HepG2 (cell line): ENCODE results near the gene DMGDH. TPM values are rescaled to one million over a fixed set of nuclear protein-coding genes. Genes with fewer than 3 reads are reported as not detected.

ENCODE experiments used
- ATAC-seq: fragments of 200-7000 bp; cut with Tn5 transposase; 3 replicates; pipeline ENCODE4 v1.9.1; 2020; ENCODE audit warnings: mild to moderate bottlenecking, moderate library complexity
- BruUV-seq: library from RNA; stranded (reverse); fragments of 400-500 nt; replicated peaks from 2 replicates; lab custom pipeline; 2021; lab: Mats Ljungman, UMichigan
- CTCF ChIA-PET: fragments of 300-600 bp; formaldehyde crosslinking; extraction: SDS; loops from one replicate; lab custom pipeline; 2021; ENCODE audit warnings: low total read pairs, inconsistent platforms, low intra/inter-chr PET ratio; lab: Yijun Ruan, JAX
- POLR2A ChIA-PET: fragments of 350-600 bp; sonication (Branson Sonifier 250); formaldehyde crosslinking; loops from one replicate; lab custom pipeline; 2020; ENCODE audit warnings: antibody characterized with exemption, inconsistent platforms; lab: Yijun Ruan, JAX
- DNase-seq: peaks from one replicate; pipeline ENCODE4 v3.0.0-alpha.2; 2015; ENCODE audit warnings: low spot score
- FAIRE-seq: peaks from 3 replicates; lab custom pipeline; 2011; peaks lifted over from hg19 to GRCh38; lab: Jason Lieb, UNC
- H2AFZ ChIP-seq: one replicate; pipeline ENCODE4 v1.6.1; 2011; ENCODE audit warnings: low read length, inconsistent platforms
- H3K27ac ChIP-seq: fragments of 300-600 bp; 3 replicates; pipeline ENCODE4 v1.8.0; 2011; ENCODE audit warnings: mixed run types, mild to moderate bottlenecking, mixed read lengths, low read length, inconsistent platforms; ENCODE audit not compliant: insufficient read depth; ENCODE audit errors: extremely low read length
- H3K27me3 ChIP-seq, 2 experiments: fragments of 200-600 bp in 1 of 2; 2 replicates in 1 of 2; 3 replicates in 1 of 2; pipeline versions ENCODE4 v1.6.0 to v1.8.0; 2011; ENCODE audit warnings: low read length in 2 of 2, mild to moderate bottlenecking in 2 of 2, moderate library complexity in 2 of 2, inconsistent platforms in 1 of 2; ENCODE audit not compliant: insufficient read depth in 2 of 2, control insufficient read depth in 1 of 2
- H3K36me3 ChIP-seq, 2 experiments: fragments of 200-600 bp in 1 of 2; replicated peaks in 1 of 2; 2 replicates in 1 of 2; 3 replicates in 1 of 2; pipeline versions ENCODE4 v1.5.1 to v1.8.0; 2011; ENCODE audit warnings: low read length in 2 of 2, inconsistent platforms in 1 of 2; ENCODE audit not compliant: insufficient read depth in 2 of 2, control insufficient read depth in 1 of 2
- H3K4me1 ChIP-seq: 2 replicates; pipeline ENCODE4 v1.5.1; 2012; ENCODE audit warnings: low read length, inconsistent platforms; ENCODE audit not compliant: insufficient read depth
- H3K4me2 ChIP-seq: 2 replicates; pipeline ENCODE4 v1.6.0; 2011; ENCODE audit warnings: low read depth, low read length, inconsistent platforms
- H3K4me3 ChIP-seq, 3 experiments: fragments of 200-600 bp in 1 of 3; sonication (generic), shearing (Covaris generic) in 1 of 3; replicated peaks in 1 of 3; 2 replicates each; pipeline ENCODE4 v1.5.1; 2011 to 2016; ENCODE audit warnings: low read length in 3 of 3, inconsistent platforms in 2 of 3, low read depth in 2 of 3, mild to moderate bottlenecking in 2 of 3, control low read depth in 1 of 3, mixed read lengths in 1 of 3; ENCODE audit not compliant: insufficient read depth in 1 of 3
- H3K79me2 ChIP-seq: one replicate; pipeline ENCODE4 v1.6.1; 2011; ENCODE audit warnings: low read length, inconsistent platforms; ENCODE audit not compliant: insufficient read depth
- H3K9ac ChIP-seq: 2 replicates; pipeline ENCODE4 v1.6.0; 2011; ENCODE audit warnings: mild to moderate bottlenecking, low read depth, low read length, inconsistent platforms; ENCODE audit not compliant: insufficient read depth
- H3K9me3 ChIP-seq: 2 replicates; pipeline ENCODE4 v1.5.1; 2012; ENCODE audit warnings: mild to moderate bottlenecking, low read length
- H4K20me1 ChIP-seq: 2 replicates; pipeline ENCODE4 v1.6.0; 2011; ENCODE audit warnings: inconsistent platforms, mild to moderate bottlenecking, low read length, moderate library complexity; ENCODE audit not compliant: insufficient read depth
- BCLAF1 ChIP-seq: fragments of 450-650 bp; IDR thresholded peaks from 2 replicates; pipeline ENCODE4 v1.6.1; 2017; ENCODE audit warnings: mild to moderate bottlenecking
- FIP1L1 ChIP-seq: fragments of 200-400 bp; formaldehyde crosslinking; IDR thresholded peaks from 2 replicates; pipeline ENCODE4 v1.6.1; 2018; ENCODE audit warnings: low read depth, mild to moderate bottlenecking, low read length, moderate library complexity, borderline replicate concordance; ENCODE audit not compliant: insufficient read depth
- JDP2 ChIP-seq: sonication (generic); formaldehyde crosslinking; IDR thresholded peaks from 2 replicates; pipeline ENCODE4 v1.8.1; 2022; ENCODE audit warnings: missing genetic modification reagents, borderline replicate concordance
- KLF13 ChIP-seq: sonication (generic); formaldehyde crosslinking; IDR thresholded peaks from 2 replicates; pipeline ENCODE4 v1.4.0; 2020; ENCODE audit warnings: mild to moderate bottlenecking, missing genetic modification reagents
- NAIF1 ChIP-seq: sonication (generic); formaldehyde crosslinking; IDR thresholded peaks from 2 replicates; pipeline ENCODE4 v1.5.0; 2020; ENCODE audit warnings: mild to moderate bottlenecking, missing genetic modification reagents, borderline replicate concordance
- NR3C1 ChIP-seq: sonication (generic); formaldehyde crosslinking; IDR thresholded peaks from 2 replicates; pipeline ENCODE4 v1.4.0; 2020; ENCODE audit warnings: missing genetic modification reagents
- RAD21 ChIP-seq: fragments of 450-650 bp; formaldehyde crosslinking; IDR thresholded peaks from 2 replicates; pipeline ENCODE4 v1.5.0; 2020; ENCODE audit warnings: mild to moderate bottlenecking
- SNAPC2 ChIP-seq: sonication (generic); formaldehyde crosslinking; IDR thresholded peaks from 2 replicates; pipeline ENCODE4 v1.8.1; 2022; ENCODE audit warnings: mild to moderate bottlenecking, missing genetic modification reagents
- ZNF510 ChIP-seq: sonication (generic); formaldehyde crosslinking; IDR thresholded peaks from 2 replicates; pipeline ENCODE4 v1.4.0; 2020; ENCODE audit warnings: low read depth, mild to moderate bottlenecking, missing genetic modification reagents
- ZNF570 ChIP-seq: sonication (generic); formaldehyde crosslinking; IDR thresholded peaks from 2 replicates; pipeline ENCODE4 v1.4.0; 2020; ENCODE audit warnings: mild to moderate bottlenecking, missing genetic modification reagents, borderline replicate concordance
- ZNF691 ChIP-seq: sonication (generic); formaldehyde crosslinking; IDR thresholded peaks from 2 replicates; pipeline ENCODE4 v1.4.0; 2020; ENCODE audit warnings: missing genetic modification reagents, low read depth, mild to moderate bottlenecking, borderline replicate concordance
- ZNF709 ChIP-seq: sonication (generic); formaldehyde crosslinking; IDR thresholded peaks from 2 replicates; pipeline ENCODE4 v1.5.0; 2020; ENCODE audit warnings: mild to moderate bottlenecking, missing genetic modification reagents
- ZNF770 ChIP-seq: sonication (generic); formaldehyde crosslinking; IDR thresholded peaks from 2 replicates; pipeline ENCODE4 v1.5.0; 2020; ENCODE audit warnings: mild to moderate bottlenecking, missing genetic modification reagents
- ZNF776 ChIP-seq: sonication (generic); formaldehyde crosslinking; IDR thresholded peaks from 2 replicates; pipeline ENCODE4 v1.4.0; 2020; ENCODE audit warnings: mild to moderate bottlenecking, missing genetic modification reagents
- ZNF780A ChIP-seq: sonication (generic); formaldehyde crosslinking; IDR thresholded peaks from 2 replicates; pipeline ENCODE4 v1.8.0; 2022; ENCODE audit warnings: mild to moderate bottlenecking, missing genetic modification reagents, moderate library complexity
- WGBS: methylation state at CpG from one replicate; pipeline ENCODE4 v1.1.6; 2017; ENCODE audit warnings: low lambda C conversion rate; 5-methylcytosine and 5-hydroxymethylcytosine counted together
- in situ Hi-C: cut with HindIII; loops from 2 replicates; pipeline ENCODE4 v1.10.0; 2017; ENCODE audit warnings: low pct_unique_long_range_greater_than_20kb; ENCODE audit not compliant: extremely low pct_ligation_motif_present
- intact Hi-C: fragments of 100-400 bp; cut with micrococcal nuclease; formaldehyde crosslinking; loops from one replicate; pipeline ENCODE4 v1.10.0; 2022; ENCODE audit not compliant: unreplicated experiment
- polyA plus RNA-seq, 8 experiments: library from polyadenylated mRNA; depleted of rRNA in 3 of 8; stranded (reverse) in 7 of 8; unstranded in 1 of 8; fragments of >200 nt; fragmentation: Illumina TruSeq in 4 of 8; extraction: Trizol in 4 of 8; gene quantifications; 2 replicates each; pipeline versions ENCODE4 v1.2.1 to v1.2.3, GENCODE V29; 2011 to 2016; ENCODE audit warnings: low read depth in 4 of 8, missing spikeins in 1 of 8, mixed read lengths in 1 of 8; ENCODE audit not compliant: insufficient read depth in 1 of 8
- total RNA-seq, 5 experiments: library from RNA; depleted of rRNA; stranded (reverse); fragments of >200 nt; fragmentation: Illumina TruSeq; extraction: Trizol; gene quantifications; 2 replicates each; pipeline ENCODE4 v1.2.3, GENCODE V29; 2016; ENCODE audit warnings: low read depth in 1 of 5
- TF ChIP-seq, protein P1 (sequence below): IDR thresholded peaks from 2 replicates; pipeline ENCODE4 v1.6.1; 2016; ENCODE audit warnings: control low read depth

The DMGDH gene
- total and polyA plus RNA-seq, 2 of the 13 experiments (the other 11 are each of a cell fraction or from before 2014, with no cell fraction given): 3.6 to 7.9 TPM

DNA sequence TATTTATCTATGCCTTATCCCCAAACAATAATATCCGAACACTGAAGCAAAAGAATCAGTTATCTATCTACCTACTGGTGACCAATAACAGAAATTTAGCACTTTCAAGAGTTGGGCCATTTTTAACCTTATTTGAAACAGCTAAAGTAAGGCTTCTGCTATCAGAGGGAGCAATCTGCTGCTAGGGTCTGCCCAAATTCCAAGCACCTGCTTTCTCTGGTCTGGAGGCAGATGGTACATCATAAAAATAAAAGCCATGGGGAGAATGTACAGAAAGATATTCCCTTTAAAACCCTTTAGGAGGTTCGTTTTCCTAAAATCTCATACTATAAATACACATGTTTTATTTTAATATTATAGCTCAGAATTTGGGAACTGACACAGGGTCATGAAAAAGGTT is 46.7 kb downstream of the DMGDH start:
- DNase-seq: no peak
- WGBS: 95% methylated on average over 2 of the region's 2 CpGs
- TF ChIP-seq SNAPC2 (CRISPR knock-in tag): no peak
- TF ChIP-seq RAD21 (CRISPR knock-in tag): no peak
- no peak for TF ChIP-seq KLF13 (CRISPR knock-in tag)
- no peak for TF ChIP-seq ZNF691 (CRISPR knock-in tag)
- TF ChIP-seq, protein P1, sequence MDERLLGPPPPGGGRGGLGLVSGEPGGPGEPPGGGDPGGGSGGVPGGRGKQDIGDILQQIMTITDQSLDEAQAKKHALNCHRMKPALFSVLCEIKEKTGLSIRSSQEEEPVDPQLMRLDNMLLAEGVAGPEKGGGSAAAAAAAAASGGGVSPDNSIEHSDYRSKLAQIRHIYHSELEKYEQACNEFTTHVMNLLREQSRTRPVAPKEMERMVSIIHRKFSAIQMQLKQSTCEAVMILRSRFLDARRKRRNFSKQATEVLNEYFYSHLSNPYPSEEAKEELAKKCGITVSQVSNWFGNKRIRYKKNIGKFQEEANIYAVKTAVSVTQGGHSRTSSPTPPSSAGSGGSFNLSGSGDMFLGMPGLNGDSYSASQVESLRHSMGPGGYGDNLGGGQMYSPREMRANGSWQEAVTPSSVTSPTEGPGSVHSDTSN (CRISPR knock-in tag): no peak
- TF ChIP-seq BCLAF1: no peak
- no peak for TF ChIP-seq ZNF776 (CRISPR knock-in tag)
- TF ChIP-seq JDP2 (CRISPR knock-in tag): no peak
- no peak for TF ChIP-seq ZNF780A (CRISPR knock-in tag)
- no peak for TF ChIP-seq FIP1L1
- TF ChIP-seq NR3C1: no peak
- no peak for TF ChIP-seq ZNF510 (CRISPR knock-in tag)
- no peak for TF ChIP-seq ZNF570 (CRISPR knock-in tag)
- TF ChIP-seq ZNF709 (CRISPR knock-in tag): no peak
- TF ChIP-seq NAIF1 (CRISPR knock-in tag): no peak
- TF ChIP-seq ZNF770 (CRISPR knock-in tag): no peak
- H3K27me3 ChIP-seq: no peaks in the 10 kb centered on the region
- no peak overlapping the region for H2AFZ ChIP-seq
- ATAC-seq: no peak
- ChIA-PET POLR2A (interaction anchor here (5.6 kb wide), 1 partner anchor 38 kb away, joined by 46 read pairs; the partner anchor contains the start of gene ARSB), CTCF (no interaction called here)
- H3K79me2 ChIP-seq: no peaks in the 10 kb centered on the region
- no peak overlapping the region for H3K4me3 ChIP-seq
- no peak overlapping the region for H3K9ac ChIP-seq
- no peak for FAIRE-seq
- H3K4me2 ChIP-seq: no peak overlapping the region
- intact Hi-C loops (loop anchor here (5.0 to 10.0 kb wide), 4 partner anchors 120 to 312 kb away; no protein-coding TSS in a partner anchor), in situ Hi-C loops (loop anchor here (25.0 kb wide), 1 partner anchor 440 kb away; no protein-coding TSS in a partner anchor)
- no peaks in the 10 kb centered on the region for H3K9me3 ChIP-seq
- peaks cover 33% of the 10 kb centered on the region for H3K4me1 ChIP-seq
- no peaks in the 10 kb centered on the region for H3K36me3 ChIP-seq
- no peaks in the 10 kb centered on the region for H4K20me1 ChIP-seq
- no peak overlapping the region for H3K27ac ChIP-seq
- BruUV-seq: no TSS peak
